Measurements from ENCODE around the gene IL5RA. TPM values are rescaled to one million over a fixed set of nuclear protein-coding genes. Genes with fewer than 3 reads are reported as not detected.

The IL5RA gene, protein sequence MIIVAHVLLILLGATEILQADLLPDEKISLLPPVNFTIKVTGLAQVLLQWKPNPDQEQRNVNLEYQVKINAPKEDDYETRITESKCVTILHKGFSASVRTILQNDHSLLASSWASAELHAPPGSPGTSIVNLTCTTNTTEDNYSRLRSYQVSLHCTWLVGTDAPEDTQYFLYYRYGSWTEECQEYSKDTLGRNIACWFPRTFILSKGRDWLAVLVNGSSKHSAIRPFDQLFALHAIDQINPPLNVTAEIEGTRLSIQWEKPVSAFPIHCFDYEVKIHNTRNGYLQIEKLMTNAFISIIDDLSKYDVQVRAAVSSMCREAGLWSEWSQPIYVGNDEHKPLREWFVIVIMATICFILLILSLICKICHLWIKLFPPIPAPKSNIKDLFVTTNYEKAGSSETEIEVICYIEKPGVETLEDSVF
- total RNA-seq: not detected in 2 replicates
- polyA plus RNA-seq (2012): not detected

DNA sequence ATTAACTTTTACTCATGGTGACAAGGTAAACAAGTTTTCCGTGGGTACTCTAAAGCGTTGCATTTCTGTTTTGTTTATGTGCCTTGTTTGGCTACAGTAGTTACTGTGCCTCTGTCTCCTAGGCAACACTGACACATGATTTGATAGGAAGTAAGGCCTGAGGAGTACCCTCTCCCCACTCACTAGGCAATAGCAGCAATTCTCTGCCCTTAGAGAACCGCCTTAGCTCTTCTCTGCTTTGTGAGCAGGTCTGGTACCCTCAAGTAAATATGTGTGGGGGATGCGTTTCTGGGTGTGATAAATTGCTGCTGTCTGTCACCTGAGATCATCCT lies at the start of gene IL5RA:
Gene IL5RA (minus strand): TSS at position 76 of the 332 bp plus-strand sequence. CDS start 5,390 bp downstream, outside the sequence.
- DNase-seq (ENCODE audit: low read depth): peak; percentile 6

DNA sequence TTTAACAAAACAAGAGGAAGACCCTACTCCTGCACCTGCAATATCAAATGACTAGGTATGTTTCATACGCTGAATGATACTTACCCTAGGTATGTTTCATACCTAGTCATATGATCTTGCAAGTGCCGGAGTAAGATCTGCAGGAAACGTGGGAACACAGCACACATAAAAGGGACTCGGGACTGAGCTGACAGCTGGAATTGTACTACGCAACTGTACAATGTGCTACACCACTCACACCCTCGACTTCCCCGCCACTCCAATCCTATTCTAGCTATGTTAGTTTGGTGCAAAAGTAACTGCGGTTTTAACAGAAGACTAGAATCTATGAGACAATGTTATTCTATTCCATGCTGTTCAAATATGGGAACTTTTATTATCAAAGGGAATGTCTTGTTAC lies 47.3 kb upstream of the IL5RA start:
- DNase-seq (ENCODE audit: low read depth): no peak

DNA sequence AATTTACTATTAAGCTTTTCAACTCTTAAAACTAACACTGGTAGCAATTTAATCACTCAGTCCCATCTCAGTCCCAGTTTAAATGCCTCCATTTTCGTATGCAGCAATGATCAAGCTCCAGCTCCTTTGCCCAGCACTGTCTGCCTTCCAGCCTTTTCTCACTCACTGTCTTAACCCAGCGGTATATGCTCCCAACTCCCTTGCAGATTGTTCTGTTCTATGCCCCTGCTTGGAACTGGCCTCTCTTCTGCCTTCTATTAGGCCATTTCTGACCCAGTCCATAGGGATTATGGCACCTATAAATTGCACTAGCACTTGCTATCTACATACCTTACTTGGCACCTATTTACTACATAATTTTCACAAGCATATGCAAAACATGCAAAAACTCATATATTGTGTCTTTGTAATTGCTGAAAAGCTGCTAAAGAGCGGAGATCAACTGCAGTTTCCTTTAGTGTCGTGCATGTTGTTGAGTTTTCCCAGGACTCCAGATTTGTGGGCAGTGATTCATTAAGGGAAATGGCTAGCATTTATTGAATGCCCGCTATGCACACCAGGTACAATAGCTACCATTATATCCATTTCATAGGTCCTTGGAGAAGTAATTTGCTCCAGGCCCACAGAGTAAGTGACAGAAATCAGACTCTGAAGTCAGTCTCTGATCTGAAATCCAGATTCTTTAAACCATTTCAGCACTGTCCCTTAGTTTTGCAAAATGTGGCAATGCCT lies 44.9 kb upstream of the IL5RA start:
- DNase-seq (ENCODE audit: low read depth): no peak

DNA sequence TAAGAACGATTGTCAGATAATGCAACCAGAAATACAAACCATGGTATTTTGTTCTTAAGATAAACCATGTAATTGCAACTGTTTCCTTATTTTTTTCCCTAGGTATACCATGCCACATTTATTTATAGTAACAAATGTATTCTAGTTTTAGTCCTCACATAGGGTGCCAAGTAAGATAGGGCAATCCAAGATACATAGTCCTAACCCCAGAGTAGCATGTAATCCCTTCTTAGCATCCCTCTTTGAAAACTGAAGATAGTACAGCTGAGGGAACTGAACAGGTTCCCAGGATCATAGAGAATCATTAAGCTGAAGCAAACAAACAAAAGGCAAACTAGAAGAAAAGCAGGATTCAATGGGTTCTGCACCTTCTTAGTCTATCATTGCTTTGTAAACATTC lies 41.3 kb upstream of the IL5RA start:
- DNase-seq (ENCODE audit: low read depth): no peak

DNA sequence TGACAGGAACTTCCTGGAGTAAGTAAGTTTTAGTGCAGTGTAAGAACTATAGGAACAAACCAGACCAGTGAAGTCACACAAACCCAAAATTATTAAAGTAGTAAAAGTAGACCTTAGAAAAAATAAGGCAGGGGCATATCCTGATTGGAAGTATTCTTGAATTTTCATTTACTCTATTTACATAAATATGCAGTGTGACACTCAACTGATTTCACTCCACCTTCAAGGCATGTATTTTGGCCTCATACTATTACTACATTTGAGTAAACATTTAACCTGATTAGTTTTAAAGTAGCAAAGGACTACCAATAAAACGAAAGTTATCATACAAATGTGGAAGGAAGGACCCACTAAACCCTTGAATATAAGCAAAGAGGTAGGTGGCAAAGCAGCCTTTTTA lies 39.4 kb upstream of the IL5RA start:
- DNase-seq (ENCODE audit: low read depth): no peak

DNA sequence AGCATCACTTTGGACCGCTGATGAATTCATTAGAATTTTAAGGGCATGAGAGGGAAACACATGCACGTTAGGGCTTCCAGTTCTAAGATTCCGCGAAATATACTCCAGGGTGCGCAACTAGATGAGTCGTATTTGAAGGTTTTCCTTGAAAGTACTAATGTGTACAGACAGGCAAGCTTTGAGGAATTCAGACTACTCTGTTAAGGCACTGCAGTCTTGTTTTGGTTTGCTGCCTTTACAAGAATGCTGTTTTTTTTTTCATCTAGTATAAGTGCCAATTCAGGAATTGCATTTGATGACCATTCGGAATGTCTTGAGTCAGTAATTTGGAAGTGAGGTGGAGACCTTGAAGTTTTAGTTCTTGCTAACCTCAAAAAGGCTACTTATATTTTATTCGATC lies 35.7 kb upstream of the IL5RA start:
- DNase-seq (ENCODE audit: low read depth): no peak

DNA sequence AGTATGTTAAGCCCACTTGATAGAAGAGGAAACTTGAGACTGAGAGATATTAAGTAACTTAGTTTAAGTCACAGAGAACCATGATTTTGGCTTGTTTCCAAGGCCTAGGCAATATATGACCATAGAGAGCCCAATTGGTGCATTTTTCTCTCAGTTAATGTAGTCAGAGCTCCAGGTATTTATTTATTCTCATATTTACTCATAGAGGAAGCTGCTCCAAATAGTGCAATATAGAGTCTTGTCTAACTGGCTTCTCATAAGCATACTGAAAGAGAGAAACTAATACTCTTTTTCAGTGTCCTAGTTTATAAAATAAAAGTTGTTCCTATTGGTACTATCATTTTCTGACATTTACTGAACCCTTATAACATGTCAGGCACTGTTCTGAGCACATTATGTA lies 31.8 kb upstream of the IL5RA start:
- DNase-seq (ENCODE audit: low read depth): no peak

DNA sequence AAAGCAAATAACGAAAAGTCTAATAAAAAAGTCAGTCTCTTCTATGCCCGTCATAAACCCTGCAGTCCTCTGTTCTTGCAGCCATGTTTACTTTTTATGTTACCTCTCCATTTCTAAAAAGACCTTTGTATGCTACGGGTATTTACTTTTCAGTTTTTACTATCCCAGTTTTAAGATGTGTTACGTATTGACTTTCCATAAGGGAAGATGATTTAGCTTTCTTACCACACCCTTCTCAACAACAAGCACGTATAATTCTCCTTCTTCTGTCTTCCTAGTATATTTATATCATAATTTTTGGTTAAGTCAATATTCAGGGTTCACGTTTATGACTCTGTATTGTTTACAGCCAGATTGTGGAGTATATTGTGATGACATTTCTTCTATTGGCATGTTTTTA lies 27.4 kb upstream of the IL5RA start:
- no peak for DNase-seq (ENCODE audit: low read depth)

DNA sequence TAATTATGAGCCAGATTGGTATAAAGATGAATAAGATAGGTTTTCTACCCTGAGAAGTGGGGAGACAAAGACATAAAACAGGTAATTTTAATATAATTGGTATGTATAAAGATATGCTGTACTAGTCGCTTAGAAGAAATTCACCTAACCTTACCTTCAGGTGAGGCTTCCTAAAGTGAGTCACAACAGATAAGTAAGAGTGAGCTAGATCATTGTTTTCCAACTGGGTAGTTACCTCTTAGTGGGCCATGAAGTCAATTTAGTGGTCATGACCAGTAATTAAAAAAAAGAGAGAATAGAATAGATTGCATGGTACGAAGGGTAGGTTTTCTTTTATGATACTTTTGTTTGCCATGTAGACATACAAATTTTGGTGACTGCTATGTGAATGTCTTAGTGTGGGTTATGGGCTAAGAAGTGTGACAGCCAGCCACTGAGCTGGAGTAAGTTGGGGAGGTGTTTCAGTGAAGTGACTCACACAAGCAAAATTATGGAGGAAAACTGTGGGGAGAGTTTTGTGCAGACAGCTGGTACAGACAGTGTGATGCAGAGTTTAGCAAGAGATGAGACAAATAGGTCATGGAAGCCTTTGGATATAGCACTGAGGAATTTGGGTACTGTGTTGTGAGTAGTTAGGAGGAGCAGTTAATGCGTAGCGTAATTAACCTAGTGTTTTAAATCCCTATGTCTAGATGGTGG lies 24.7 kb upstream of the IL5RA start:
- peak; percentile 36 for DNase-seq (ENCODE audit: low read depth)

DNA sequence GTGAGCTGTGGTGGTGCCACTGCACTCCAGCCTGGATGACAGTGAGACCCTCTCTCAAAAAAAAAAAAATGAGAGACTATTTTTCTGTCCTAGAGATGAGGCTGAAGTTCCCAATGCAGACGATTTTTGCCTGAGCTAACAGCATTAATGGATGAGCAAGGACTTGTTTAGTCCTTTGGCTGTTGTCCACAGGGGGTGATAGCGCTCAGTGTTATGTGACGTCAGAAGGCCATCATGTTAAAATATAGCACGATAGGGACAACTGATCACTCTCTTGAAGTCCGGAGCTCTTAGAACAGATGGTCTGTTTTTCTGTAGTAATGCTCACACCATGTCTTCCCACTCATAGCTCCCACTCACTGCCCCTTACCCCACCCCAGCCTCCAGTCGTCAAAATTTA lies 23.3 kb upstream of the IL5RA start:
- peak; percentile 10 for DNase-seq (ENCODE audit: low read depth)

DNA sequence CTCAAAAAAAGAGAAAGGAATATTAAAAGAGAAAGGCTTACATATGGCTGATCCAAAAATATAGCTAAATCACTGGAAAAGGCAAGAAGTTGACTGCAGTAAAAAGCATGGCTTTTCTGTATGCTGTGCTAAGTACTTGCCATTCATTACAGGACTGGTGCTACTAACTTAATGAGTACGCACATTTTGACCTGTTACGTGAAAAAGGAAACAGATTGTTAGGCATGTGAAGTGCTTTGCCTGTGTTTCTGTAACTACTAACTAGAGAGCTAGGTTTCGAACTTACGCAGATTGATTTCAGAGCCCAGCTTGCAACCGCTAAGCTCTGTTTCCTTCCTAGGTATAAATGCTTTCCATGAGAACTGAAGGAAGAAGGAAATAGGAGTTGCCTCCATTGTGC lies 19.4 kb upstream of the IL5RA start:
- DNase-seq (ENCODE audit: low read depth): no peak

DNA sequence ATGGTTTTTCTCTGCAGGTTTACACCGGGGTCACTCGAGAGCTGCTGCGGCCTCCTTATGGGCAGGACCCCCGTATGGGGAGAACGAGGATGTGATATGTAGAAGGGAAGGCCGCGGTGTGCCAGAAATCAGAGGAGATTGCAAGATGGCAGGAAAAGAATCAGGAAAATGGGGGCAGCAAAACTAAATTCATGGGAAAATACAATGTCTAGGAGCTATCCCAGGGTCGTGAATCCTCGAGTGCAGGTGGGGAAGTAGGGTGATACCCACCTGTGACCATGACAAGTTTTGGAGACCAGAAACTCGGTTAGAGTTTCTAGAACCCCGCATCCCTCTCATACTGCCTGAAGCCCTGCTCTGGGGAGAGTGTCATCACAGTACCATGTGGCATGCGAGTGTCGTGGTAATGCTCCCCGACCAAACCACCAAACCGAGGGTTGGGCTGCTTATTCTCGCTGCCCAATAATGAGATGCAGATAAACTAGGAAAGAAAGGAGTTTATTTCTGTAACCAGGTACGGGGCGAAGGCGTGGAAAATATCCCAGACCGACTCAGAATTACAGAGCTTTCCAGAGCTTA lies 17.3 kb upstream of the IL5RA start:
- DNase-seq (ENCODE audit: low read depth): peak; percentile 47

DNA sequence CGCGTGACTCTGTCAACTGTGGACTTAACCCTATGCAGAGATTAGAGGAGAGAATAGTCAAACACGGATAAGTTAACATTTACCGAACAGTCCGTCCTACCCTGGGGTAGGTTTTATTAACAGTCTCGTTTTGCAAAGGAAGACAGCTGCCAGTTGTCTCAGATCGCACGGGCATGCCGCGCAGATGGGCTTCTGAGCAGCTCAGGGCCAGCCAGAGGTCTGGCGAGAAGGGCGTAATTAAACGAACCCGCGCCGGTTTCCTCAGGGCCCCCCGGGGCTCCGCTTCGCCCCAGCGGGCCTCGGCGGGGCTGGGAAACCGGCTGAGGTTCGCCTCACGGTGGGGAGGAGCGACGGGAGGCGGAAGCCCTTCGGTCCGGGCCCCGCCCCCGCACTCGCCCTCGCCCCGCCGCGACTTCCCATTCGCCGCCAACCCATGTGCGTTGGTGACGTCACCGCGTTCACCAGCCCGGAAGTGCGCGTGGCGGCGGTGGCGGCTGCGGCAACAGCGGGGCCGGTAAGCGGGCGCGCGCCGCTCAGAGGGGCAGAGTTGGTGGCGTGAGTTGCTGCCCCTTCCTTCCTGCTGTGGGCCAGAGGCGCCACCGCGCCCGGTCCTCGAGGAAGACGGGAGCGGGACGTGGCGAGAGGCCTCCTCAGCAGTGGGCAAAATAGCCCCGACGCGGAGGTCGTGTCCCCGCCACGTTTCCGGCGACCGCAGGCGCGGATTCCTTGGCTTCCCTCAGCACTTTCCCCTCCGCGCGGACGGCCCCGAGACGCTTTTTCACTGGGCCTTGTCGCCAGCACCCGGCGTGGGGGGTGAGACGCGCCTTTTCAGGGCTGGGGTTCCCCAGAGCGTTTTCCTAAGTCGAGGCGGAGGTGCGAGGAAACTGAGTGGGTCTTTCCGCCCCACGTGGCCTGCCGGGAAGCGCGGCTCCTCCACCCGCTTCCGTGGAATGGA lies 16.6 kb upstream of the IL5RA start, which contains the start of gene TRNT1:
Gene TRNT1 (plus strand): TSS at position 464 of the 955 bp plus-strand sequence. CDS start 2,101 bp downstream, outside the sequence.
- peak; percentile 95 for DNase-seq (ENCODE audit: low read depth)

DNA sequence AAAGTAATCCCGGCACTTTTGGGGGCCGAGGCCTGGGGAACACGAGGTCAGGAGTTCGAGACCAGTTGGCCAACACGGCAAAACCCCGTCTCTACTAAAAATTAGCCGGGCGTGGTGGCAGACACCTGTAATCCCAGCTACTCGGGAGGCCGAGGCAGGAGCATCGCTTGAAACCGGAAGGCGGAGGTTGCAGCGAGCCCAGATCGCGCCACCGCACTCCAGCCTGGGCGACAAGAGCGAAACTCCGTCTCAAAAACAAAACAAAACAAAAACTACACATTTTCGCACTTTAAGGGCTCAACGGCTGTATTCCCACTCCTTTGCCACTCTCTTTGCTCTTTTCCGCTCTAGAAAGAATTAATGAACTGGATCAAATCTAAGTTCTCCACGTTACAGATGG lies 15.8 kb upstream of the IL5RA start:
- no peak for DNase-seq (ENCODE audit: low read depth)

DNA sequence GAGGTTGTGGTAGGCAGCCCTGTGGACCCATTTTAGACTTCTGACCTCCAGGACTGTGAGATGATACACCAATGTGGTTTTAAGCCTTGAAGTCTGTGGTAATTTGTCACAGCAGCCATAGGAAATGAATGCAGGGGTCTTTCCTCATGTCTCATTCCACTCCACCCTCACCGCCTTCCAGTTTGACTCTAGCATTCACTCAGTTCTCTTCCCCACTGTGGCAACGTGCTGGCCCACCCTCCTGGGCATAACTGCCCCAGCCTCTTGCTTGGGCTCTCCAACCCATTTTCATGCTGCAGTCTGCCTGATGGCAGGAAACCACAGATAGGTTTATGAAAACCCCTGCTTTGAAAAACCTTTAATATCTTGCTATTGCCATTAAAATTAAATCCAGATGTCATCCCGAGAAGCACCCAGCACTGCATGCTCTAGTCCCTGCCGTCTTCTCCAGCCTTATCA lies 9.2 kb upstream of the IL5RA start:
- DNase-seq (ENCODE audit: low read depth): no peak

DNA sequence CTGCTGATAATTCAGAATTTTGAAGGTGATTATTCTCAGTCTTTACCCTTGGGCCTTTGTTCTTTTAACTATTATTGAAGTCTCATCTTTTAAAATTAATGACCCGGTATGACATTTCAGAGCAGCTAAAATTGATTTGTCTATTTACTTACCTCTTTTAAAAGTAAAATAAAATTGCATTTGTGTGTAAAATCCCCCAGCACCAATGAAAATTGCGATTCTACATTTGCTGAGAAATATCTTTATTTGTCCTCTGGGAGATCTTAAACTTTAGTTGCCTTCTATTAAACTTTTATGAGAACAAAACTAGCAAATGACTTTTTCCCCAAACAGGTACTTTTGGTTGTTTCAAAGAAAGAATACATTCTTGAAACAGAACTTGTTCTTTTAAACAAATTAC lies 7.5 kb upstream of the IL5RA start:
- DNase-seq (ENCODE audit: low read depth): no peak

DNA sequence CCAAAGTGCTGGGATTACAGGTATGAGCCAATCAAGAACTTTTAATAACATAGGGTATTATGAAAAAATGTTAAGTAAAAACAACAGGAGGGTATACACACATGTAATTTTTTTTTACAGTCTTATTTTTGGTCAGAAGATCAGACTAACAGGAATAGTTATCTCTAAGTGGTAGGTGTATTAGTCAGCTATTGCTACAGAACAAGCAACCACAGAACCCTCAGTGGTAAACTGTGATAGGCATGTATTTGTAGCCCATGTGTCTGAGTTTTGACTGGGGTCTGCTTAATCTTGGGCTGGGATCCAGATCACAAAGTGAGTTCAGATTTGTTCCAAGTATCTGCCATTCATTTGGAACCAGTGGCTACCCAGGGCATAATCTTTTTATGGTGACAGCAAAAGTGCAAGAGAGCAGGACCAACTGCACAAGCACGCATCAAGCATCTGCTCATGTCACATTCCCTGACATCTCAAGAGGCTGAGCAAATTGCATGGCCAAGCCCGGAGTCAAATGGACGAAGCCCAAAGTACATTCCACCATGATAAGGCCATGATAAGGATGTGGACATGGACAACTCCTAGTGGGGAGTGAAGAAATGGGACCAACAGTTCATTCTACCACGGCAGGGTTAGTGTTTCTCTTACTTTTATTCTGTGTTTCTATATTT lies 3.0 kb upstream of the IL5RA start:
- no peak for DNase-seq (ENCODE audit: low read depth)

DNA sequence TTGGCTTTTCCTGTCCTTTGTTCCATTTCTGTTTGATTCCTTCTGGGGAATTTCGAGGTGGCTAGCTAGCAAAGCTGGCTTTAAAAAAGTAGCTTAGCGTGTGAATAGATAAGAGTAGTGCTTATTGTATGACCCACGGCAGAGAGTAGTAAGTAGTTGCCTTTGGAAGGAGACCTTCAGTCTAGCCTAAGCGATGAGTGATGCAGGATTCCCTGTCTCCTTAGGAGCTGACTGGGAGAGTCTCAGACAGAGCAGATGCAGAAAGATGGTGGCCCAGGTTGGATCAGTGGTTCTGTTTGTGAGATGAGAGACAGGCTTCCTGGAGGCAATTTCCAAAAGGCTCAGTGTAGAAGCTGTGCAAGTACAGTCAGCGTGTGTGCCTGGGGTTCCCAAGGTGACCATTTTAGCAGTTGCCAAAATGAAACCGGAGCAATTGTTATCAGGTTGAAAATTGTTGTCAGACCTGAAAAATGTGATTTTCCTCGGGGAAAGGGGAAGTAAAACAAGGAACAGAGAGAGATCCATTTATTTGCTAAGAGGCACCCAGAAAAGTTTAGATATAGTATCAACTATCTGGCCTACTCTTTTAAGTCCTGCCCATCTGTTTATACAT lies 681 bp upstream of the IL5RA start:
- DNase-seq (ENCODE audit: low read depth): no peak

Data from myocyte (in vitro differentiated cells).